ENCODE results near the gene SULT1C4.

SULT1C4 gene

GRCh38 chr2:108370080-108370479 is 7.7 kb upstream of the SULT1C4 start:
- peak; percentile 75 for DNase-seq

- DNase-seq: no peak
These were observed 980 bp upstream of the SULT1C4 start for GRCh38 chr2:108376774-108377173.

- peak; percentile 58 for DNase-seq
These were observed 353 bp upstream of the SULT1C4 start for GRCh38 chr2:108377401-108377800.

GRCh38 chr2:108378851-108379250 is 1.1 kb downstream of the SULT1C4 start:
- no peak for DNase-seq

- peak; percentile 30 for DNase-seq
These were observed 4.4 kb downstream of the SULT1C4 start for GRCh38 chr2:108382196-108382595.

GRCh38 chr2:108383146-108383830 is 5.5 kb downstream of the SULT1C4 start:
- DNase-seq: peak; percentile 66

GRCh38 chr2:108384662-108385393 is 7.1 kb downstream of the SULT1C4 start:
- no peak for DNase-seq

GRCh38 chr2:108385411-108386071 is 7.8 kb downstream of the SULT1C4 start:
- peak; percentile 9 for DNase-seq

- DNase-seq: peak; percentile 10
These were observed 10.3 kb downstream of the SULT1C4 start for GRCh38 chr2:108388045-108388444.

GRCh38 chr2:108390340-108390739 is 12.6 kb downstream of the SULT1C4 start:
- DNase-seq: no peak

GRCh38 chr2:108392029-108392428 is 14.3 kb downstream of the SULT1C4 start:
- DNase-seq: no peak

- DNase-seq: no peak
These were observed 15.4 kb downstream of the SULT1C4 start for GRCh38 chr2:108393197-108393596.

GRCh38 chr2:108395155-108395554 is 17.4 kb downstream of the SULT1C4 start:
- DNase-seq: no peak

- peak; percentile 26 for DNase-seq
These were observed 19.1 kb downstream of the SULT1C4 start for GRCh38 chr2:108396845-108397244.

GRCh38 chr2:108399479-108399878 is 21.7 kb downstream of the SULT1C4 start:
- DNase-seq: no peak

- no peak for DNase-seq
These were observed 24.0 kb downstream of the SULT1C4 start for GRCh38 chr2:108401800-108402199.

- peak; percentile 88 for DNase-seq
These were observed 25.7 kb downstream of the SULT1C4 start for GRCh38 chr2:108403494-108403893.

GRCh38 chr2:108404784-108405397 is 27.1 kb downstream of the SULT1C4 start:
- no peak for DNase-seq

- DNase-seq: no peak
These were observed 30.3 kb downstream of the SULT1C4 start for GRCh38 chr2:108407864-108408729.

GRCh38 chr2:108409768-108410167 is 32.0 kb downstream of the SULT1C4 start:
- DNase-seq: peak; percentile 41

GRCh38 chr2:108412995-108413710 is 35.4 kb downstream of the SULT1C4 start:
- peak; percentile 90 for DNase-seq
